Ishikawa (cell line): Measurements from ENCODE around the gene G2E3.

Experiments used
- CEBPB ChIP-seq: IDR thresholded peaks from 2 replicates; pipeline ENCODE4 v1.6.1; 2012
- CREB1 ChIP-seq: IDR thresholded peaks from 2 replicates; pipeline ENCODE4 v1.6.1; 2012; ENCODE audit warnings: low read depth
- EGR1 ChIP-seq: IDR thresholded peaks from 2 replicates; pipeline ENCODE4 v1.6.1; 2012
- EP300 ChIP-seq: IDR thresholded peaks from 2 replicates; pipeline ENCODE4 v1.6.1; 2012; ENCODE audit warnings: borderline replicate concordance
- FOXM1 ChIP-seq: IDR thresholded peaks from 2 replicates; pipeline ENCODE4 v1.6.1; 2012; ENCODE audit warnings: low read depth, borderline replicate concordance
- MAX ChIP-seq: IDR thresholded peaks from 2 replicates; pipeline ENCODE4 v1.6.1; 2012
- NFIC ChIP-seq: IDR thresholded peaks from 2 replicates; pipeline ENCODE4 v1.6.1; 2012
- RAD21 ChIP-seq: IDR thresholded peaks from 2 replicates; pipeline ENCODE4 v1.6.1; 2012; ENCODE audit warnings: low read depth
- REST ChIP-seq: IDR thresholded peaks from 2 replicates; pipeline ENCODE4 v1.6.1; 2012; ENCODE audit warnings: low read depth, mild to moderate bottlenecking
- TAF1 ChIP-seq: IDR thresholded peaks from 2 replicates; pipeline ENCODE4 v1.6.1; 2012; ENCODE audit warnings: low read depth, mild to moderate bottlenecking
- TCF12 ChIP-seq: IDR thresholded peaks from 2 replicates; pipeline ENCODE4 v1.6.1; 2012; ENCODE audit warnings: low read depth
- TEAD4 ChIP-seq: IDR thresholded peaks from 2 replicates; pipeline ENCODE4 v1.6.1; 2012
- USF1 ChIP-seq: IDR thresholded peaks from 2 replicates; pipeline ENCODE4 v1.6.1; 2012
- YY1 ChIP-seq: IDR thresholded peaks from 2 replicates; pipeline ENCODE4 v1.6.1; 2012; ENCODE audit warnings: low read depth
- ZBTB7A ChIP-seq: IDR thresholded peaks from 2 replicates; pipeline ENCODE4 v1.6.1; 2012; ENCODE audit warnings: low read depth

G2E3 gene

GRCh38 chr14:30587141-30587540 lies 28.2 kb downstream of the G2E3 start:
- no peak for TF ChIP-seq CEBPB

GRCh38 chr14:30588873-30589272 lies 29.9 kb downstream of the G2E3 start:
- TF ChIP-seq NFIC (no peak), EGR1 (no peak), TCF12 (no peak), CEBPB (no peak), TAF1 (no peak)

- TF ChIP-seq MAX (no peak), TAF1 (no peak), USF1 (no peak), ZBTB7A (no peak), CEBPB (no peak), REST (no peak), EP300 (no peak), NFIC (no peak), RAD21 (no peak), FOXM1 (no peak), TCF12 (no peak), CREB1 (no peak), TEAD4 (no peak), EGR1 (no peak), YY1 (no peak)
Measured at GRCh38 chr14:30596935-30597334, 38.0 kb downstream of the G2E3 start.

- no peak for TF ChIP-seq REST
- TF ChIP-seq EP300, result no peak
- no peak for TF ChIP-seq FOXM1
- no peak for TF ChIP-seq CREB1
- no peak for TF ChIP-seq EGR1
- TF ChIP-seq USF1, result no peak
- TF ChIP-seq RAD21, result no peak
- no peak for TF ChIP-seq TEAD4
- TF ChIP-seq CEBPB, result no peak
- TF ChIP-seq YY1, result no peak
- TF ChIP-seq ZBTB7A, result no peak
- TF ChIP-seq NFIC, result no peak
Measured at GRCh38 chr14:30597504-30597903, 38.5 kb downstream of the G2E3 start.

GRCh38 chr14:30600922-30601918 lies 42.3 kb downstream of the G2E3 start:
- TF ChIP-seq TAF1 (no peak), CEBPB (no peak), MAX (no peak), USF1 (no peak), RAD21 (no peak), FOXM1 (no peak)

GRCh38 chr14:30603402-30603801 lies 44.4 kb downstream of the G2E3 start:
- TF ChIP-seq TCF12 (no peak), RAD21 (no peak), YY1 (no peak), CREB1 (no peak), EGR1 (no peak), FOXM1 (no peak)
